ENCODE measurements around the gene CHD6. TPM values are rescaled to one million over a fixed set of nuclear protein-coding genes. Genes with fewer than 3 reads are reported as not detected.

Gene CHD6
- total and polyA plus RNA-seq, 2 of the 13 experiments (the other 11 are each of a cell fraction or from before 2014, with no cell fraction given) = 14.4 to 52.0 TPM

GRCh38 chr20:41373251-41373783 lies 244.9 kb downstream of the CHD6 start (continued):
- no peak for TF ChIP-seq RELA (CRISPR knock-in tag; IDR thresholded peaks at IDR 0.05)
- no peak for TF ChIP-seq PRDM15 (CRISPR knock-in tag; IDR thresholded peaks at IDR 0.05)
- no peak for TF ChIP-seq ZNF512 (CRISPR knock-in tag; IDR thresholded peaks at IDR 0.05)
- TF ChIP-seq ZNF180 (CRISPR knock-in tag; IDR thresholded peaks at IDR 0.05; ENCODE audit: borderline replicate concordance, low read depth) = no peak
- no peak for TF ChIP-seq ZNF704 (CRISPR knock-in tag; IDR thresholded peaks at IDR 0.05; ENCODE audit: borderline replicate concordance)
- no peak for TF ChIP-seq GATAD2A (CRISPR knock-in tag; IDR thresholded peaks at IDR 0.05)
- no peak for TF ChIP-seq TBL1XR1 (IDR thresholded peaks at IDR 0.05; ENCODE audit: borderline replicate concordance, low read length, partially characterized antibody)
- no peak for TF ChIP-seq ZNF816 (CRISPR knock-in tag; IDR thresholded peaks at IDR 0.05; ENCODE audit: borderline replicate concordance)
- no peak for TF ChIP-seq HDAC2 (CRISPR knock-in tag; IDR thresholded peaks at IDR 0.05)
- TF ChIP-seq RFX1 (IDR thresholded peaks at IDR 0.05) = no peak
- no peak for TF ChIP-seq USF2 (IDR thresholded peaks at IDR 0.05; ENCODE audit: low read depth, low read length)
- TF ChIP-seq USF2 (CRISPR knock-in tag; IDR thresholded peaks at IDR 0.05; ENCODE audit: borderline replicate concordance) = no peak

Data from HepG2 (cell line).